OCI-LY1 (cell line): ENCODE data around the gene VTI1A.

ENCODE experiments used
- H2AFZ ChIP-seq: fragments of 200-600 bp; sonication (generic), shearing (Covaris generic); 2 replicates; pipeline ENCODE4 v1.6.0; 2014; ENCODE audit warnings: antibody characterized with exemption, mild to moderate bottlenecking, low read length
- H3F3A ChIP-seq: fragments of 200-600 bp; sonication (generic), shearing (Covaris generic); 2 replicates; pipeline ENCODE4 v1.6.0; 2014; ENCODE audit warnings: mild to moderate bottlenecking, antibody characterized with exemption, low read length, moderate library complexity; ENCODE audit not compliant: insufficient read depth
- H3K27ac ChIP-seq: fragments of 200-600 bp; sonication (generic); 2 replicates; pipeline ENCODE4 v1.5.1; 2014; ENCODE audit warnings: low read length, mixed run types, mild to moderate bottlenecking, low read depth; ENCODE audit not compliant: poor library complexity, severe bottlenecking
- H3K27me3 ChIP-seq: fragments of 200-600 bp; sonication (generic); 2 replicates; pipeline ENCODE4 v1.6.0; 2014; ENCODE audit warnings: antibody characterized with exemption, mild to moderate bottlenecking, low read length, moderate library complexity; ENCODE audit not compliant: insufficient read depth
- H3K36me3 ChIP-seq: fragments of 200-600 bp; sonication (generic); 2 replicates; pipeline ENCODE4 v1.6.1; 2014; ENCODE audit warnings: mild to moderate bottlenecking, antibody characterized with exemption, low read length, moderate library complexity, mixed read lengths; ENCODE audit not compliant: insufficient read depth
- H3K4me1 ChIP-seq: fragments of 200-600 bp; sonication (generic); 2 replicates; pipeline ENCODE4 v1.5.1; 2014; ENCODE audit warnings: mild to moderate bottlenecking, low read length, moderate library complexity; ENCODE audit not compliant: insufficient read depth, severe bottlenecking
- H3K4me2 ChIP-seq: fragments of 200-600 bp; sonication (generic), shearing (Covaris generic); 2 replicates; pipeline ENCODE4 v1.6.1; 2014; ENCODE audit warnings: low read length
- H3K4me3 ChIP-seq: fragments of 200-600 bp; sonication (generic); 2 replicates; pipeline ENCODE4 v1.5.1; 2014; ENCODE audit warnings: low read length, low read depth, mild to moderate bottlenecking, mixed read lengths; ENCODE audit not compliant: poor library complexity, severe bottlenecking
- H3K79me2 ChIP-seq: fragments of 200-600 bp; shearing (Covaris generic); 2 replicates; pipeline ENCODE4 v1.6.1; 2016; ENCODE audit warnings: mixed run types, low read length, mixed read lengths; ENCODE audit not compliant: insufficient read depth
- H3K9ac ChIP-seq: fragments of 200-600 bp; sonication (generic), shearing (Covaris generic); 2 replicates; pipeline ENCODE4 v1.6.1; 2014; ENCODE audit warnings: mild to moderate bottlenecking, low read length, mixed read lengths
- H3K9me2 ChIP-seq: fragments of 200-600 bp; sonication (generic), shearing (Covaris generic); 2 replicates; pipeline ENCODE4 v1.6.1; 2014; ENCODE audit warnings: low read depth, mild to moderate bottlenecking, low read length, mixed read lengths
- H3K9me3 ChIP-seq: fragments of 200-600 bp; shearing (Covaris generic); 2 replicates; pipeline ENCODE4 v1.6.1; 2014; ENCODE audit warnings: low read length, mixed read lengths
- H4K20me1 ChIP-seq: fragments of 200-600 bp; sonication (generic), shearing (Covaris generic); 2 replicates; pipeline ENCODE4 v1.6.0; 2016; ENCODE audit warnings: mild to moderate bottlenecking, low read length; ENCODE audit not compliant: insufficient read depth
- EZH2 ChIP-seq: fragments of 200-600 bp; sonication (generic), shearing (Covaris generic); IDR thresholded peaks from 2 replicates; pipeline ENCODE4 v1.8.0; 2017; ENCODE audit warnings: borderline replicate concordance, mixed run types, mild to moderate bottlenecking, antibody characterized with exemption, low read length, moderate library complexity, mixed read lengths
- TF ChIP-seq, protein P1 (sequence below): fragments of 200-600 bp; sonication (generic), shearing (Covaris generic); IDR thresholded peaks from 2 replicates; pipeline ENCODE4 v1.5.1; 2017; ENCODE audit warnings: mild to moderate bottlenecking, antibody characterized with exemption, low read length, moderate library complexity, mixed read lengths

The VTI1A gene

DNA sequence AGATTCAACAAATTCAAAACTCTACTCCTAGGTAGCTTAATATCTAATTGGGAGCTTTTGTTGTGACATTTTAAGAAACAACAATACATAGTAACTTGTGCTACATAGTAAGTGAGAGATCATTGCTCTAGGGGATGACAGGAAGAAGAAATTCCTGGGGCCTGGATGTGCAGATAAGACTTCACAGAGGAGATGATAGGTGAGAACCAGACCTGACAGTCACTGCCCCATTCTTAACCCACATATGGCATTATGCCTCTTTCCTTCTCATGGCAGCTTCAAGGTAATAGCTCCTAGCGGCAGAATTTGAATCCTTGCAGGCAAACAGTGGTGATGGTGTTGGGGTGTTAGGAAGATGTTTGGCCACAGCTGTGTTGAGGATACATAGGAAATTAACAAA, 233.6 kb downstream of the VTI1A start:
- Histone ChIP-seq H3K9me3 (no peaks in the 10 kb centered on the region), H3K9me2 (no peaks in the 10 kb centered on the region), H3K4me2 (no peak overlapping the region), H3K4me3 (no peak overlapping the region), H3K4me1 (no peaks in the 10 kb centered on the region), H3K36me3 (0 out of 2 replicates have a peak, but pooled peaks cover 3% of the 10 kb centered on the region), H3K9ac (no peak overlapping the region), H3F3A (no peaks in the 10 kb centered on the region), H3K79me2 (no peaks in the 10 kb centered on the region), H3K27ac (no peak overlapping the region), H2AFZ (no peak overlapping the region), H3K27me3 (no peaks in the 10 kb centered on the region), H4K20me1 (no peaks in the 10 kb centered on the region)
- no peak for TF ChIP-seq EZH2
- TF ChIP-seq, protein P1, sequence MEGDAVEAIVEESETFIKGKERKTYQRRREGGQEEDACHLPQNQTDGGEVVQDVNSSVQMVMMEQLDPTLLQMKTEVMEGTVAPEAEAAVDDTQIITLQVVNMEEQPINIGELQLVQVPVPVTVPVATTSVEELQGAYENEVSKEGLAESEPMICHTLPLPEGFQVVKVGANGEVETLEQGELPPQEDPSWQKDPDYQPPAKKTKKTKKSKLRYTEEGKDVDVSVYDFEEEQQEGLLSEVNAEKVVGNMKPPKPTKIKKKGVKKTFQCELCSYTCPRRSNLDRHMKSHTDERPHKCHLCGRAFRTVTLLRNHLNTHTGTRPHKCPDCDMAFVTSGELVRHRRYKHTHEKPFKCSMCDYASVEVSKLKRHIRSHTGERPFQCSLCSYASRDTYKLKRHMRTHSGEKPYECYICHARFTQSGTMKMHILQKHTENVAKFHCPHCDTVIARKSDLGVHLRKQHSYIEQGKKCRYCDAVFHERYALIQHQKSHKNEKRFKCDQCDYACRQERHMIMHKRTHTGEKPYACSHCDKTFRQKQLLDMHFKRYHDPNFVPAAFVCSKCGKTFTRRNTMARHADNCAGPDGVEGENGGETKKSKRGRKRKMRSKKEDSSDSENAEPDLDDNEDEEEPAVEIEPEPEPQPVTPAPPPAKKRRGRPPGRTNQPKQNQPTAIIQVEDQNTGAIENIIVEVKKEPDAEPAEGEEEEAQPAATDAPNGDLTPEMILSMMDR: no peak

DNA sequence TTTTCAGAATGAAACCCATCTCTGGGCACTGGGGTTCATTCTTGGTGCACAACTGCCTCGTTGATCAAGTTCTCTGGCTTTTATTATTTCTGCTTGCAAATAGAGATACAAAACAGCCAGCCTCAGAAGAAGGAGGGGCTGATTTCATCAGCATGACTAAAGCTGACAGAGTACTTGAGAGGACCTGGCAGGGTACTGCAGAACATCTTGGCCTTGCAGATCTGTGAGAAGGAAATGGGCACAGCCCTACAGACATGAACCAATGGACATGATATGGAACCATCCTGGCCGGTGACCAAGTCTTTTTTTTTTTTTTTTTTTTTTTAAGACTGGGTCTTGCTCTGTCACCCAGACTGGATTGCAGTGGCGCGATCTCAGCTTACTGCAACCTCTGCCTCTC, 240.6 kb downstream of the VTI1A start:
- H3K9ac ChIP-seq: no peak overlapping the region
- H3K9me3 ChIP-seq: no peaks in the 10 kb centered on the region
- H3K4me3 ChIP-seq: no peak overlapping the region
- no peaks in the 10 kb centered on the region for H3K79me2 ChIP-seq
- H3K36me3 ChIP-seq: no peaks in the 10 kb centered on the region
- H3K4me2 ChIP-seq: no peak overlapping the region
- no peaks in the 10 kb centered on the region for H3F3A ChIP-seq
- H2AFZ ChIP-seq: no peak overlapping the region
- no peaks in the 10 kb centered on the region for H3K27me3 ChIP-seq
- H3K27ac ChIP-seq: no peak overlapping the region
- TF ChIP-seq, protein P1: no peak
- TF ChIP-seq EZH2: no peak
- no peaks in the 10 kb centered on the region for H4K20me1 ChIP-seq
- H3K4me1 ChIP-seq: no peaks in the 10 kb centered on the region
- no peaks in the 10 kb centered on the region for H3K9me2 ChIP-seq

DNA sequence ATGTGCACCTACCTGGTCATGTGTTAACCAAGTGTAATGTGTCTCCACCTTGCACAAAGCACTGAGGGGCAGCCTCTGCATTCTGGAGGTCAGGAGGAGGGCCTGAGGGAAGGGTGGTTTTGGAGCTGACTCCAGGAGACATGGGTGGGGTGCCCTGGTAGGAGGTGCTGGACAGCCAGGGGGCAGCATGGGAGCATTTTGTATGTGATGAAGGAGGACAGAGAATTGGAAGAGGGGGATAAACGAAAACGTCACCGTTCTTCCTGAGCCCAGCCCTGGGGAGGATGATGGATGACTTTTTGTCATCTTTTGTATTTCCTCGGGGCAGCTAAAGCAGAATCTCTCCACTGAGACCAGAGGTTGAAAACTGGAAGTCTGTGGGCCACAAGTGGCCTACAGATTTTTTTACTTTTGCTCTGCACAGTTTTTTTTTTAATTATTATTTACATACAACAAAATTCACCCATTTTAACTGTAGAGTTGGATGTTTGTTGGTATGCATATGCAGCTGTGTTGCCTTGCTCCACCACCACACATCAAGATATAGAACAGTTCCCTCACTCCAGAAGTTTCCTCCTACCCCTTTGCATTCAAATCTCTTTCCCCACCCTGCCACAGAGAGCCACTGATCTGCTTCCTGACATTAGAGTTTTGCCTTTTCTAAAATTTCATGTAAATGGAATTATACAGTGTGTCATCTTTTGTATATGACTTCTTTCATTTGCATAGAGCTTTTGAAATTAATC, 242.5 kb downstream of the VTI1A start:
- no peaks in the 10 kb centered on the region for H4K20me1 ChIP-seq
- H3K4me3 ChIP-seq: no peak overlapping the region
- no peak overlapping the region for H3K4me2 ChIP-seq
- TF ChIP-seq, protein P1: peak; percentile 26; the same call in 1 of the 2 replicates
- TF ChIP-seq EZH2: no peak
- H2AFZ ChIP-seq: no peak overlapping the region
- no peak overlapping the region for H3K9ac ChIP-seq
- H3K79me2 ChIP-seq: no peaks in the 10 kb centered on the region
- no peak overlapping the region for H3K27ac ChIP-seq
- H3K4me1 ChIP-seq: no peaks in the 10 kb centered on the region
- H3F3A ChIP-seq: no peaks in the 10 kb centered on the region
- H3K9me2 ChIP-seq: no peaks in the 10 kb centered on the region
- H3K9me3 ChIP-seq: no peaks in the 10 kb centered on the region
- no peaks in the 10 kb centered on the region for H3K36me3 ChIP-seq
- no peaks in the 10 kb centered on the region for H3K27me3 ChIP-seq
